Hindlimb muscle (tissue), 1 donor: ENCODE results near the gene POU6F1. TPM values are rescaled to one million over a fixed set of nuclear protein-coding genes. Genes with fewer than 3 reads are reported as not detected.
"Not testable (repeated sequence)": the region's sequence is repeated elsewhere in the genome, so short reads cannot be mapped to it uniquely, and the experiment has no call there.

Experiments used
- DNase-seq: peaks from one replicate; pipeline ENCODE4 v3.0.0-alpha.2; 2013
- polyA plus RNA-seq: library from polyadenylated mRNA; unstranded; fragments of 120-200 nt; gene quantifications from one replicate; pipeline ENCODE4 v1.2.1, GENCODE V29; 2013; ENCODE audit not compliant: insufficient read length

POU6F1 gene
- polyA plus RNA-seq, result 10.1 TPM

- peak; percentile 87 for DNase-seq
Observed at GRCh38 chr12:51217968-51218606, at the start of gene POU6F1. POU6F1 (minus strand) TSS chr12:51218062; CDS start chr12:51206836, 11,226 bp downstream.

DNA sequence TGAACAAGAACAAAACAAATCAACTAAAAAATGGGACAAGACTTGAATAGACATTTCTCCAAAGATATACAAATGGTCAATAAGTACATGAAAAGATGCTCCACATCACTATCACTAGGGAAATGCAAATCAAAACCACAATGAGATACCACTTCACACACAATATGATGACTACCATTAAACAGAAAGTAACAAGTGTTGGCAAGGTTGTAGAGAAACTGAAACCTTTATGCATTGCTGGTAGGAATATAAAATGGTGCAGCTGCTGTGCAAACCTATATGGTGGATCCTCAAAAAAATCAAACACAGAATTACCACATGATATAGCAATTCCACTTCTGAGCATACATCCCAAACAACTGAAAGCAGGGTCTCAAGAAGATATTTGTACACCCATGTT is 47.2 kb upstream of the POU6F1 start:
- no peak for DNase-seq

- no peak for DNase-seq
Observed at GRCh38 chr12:51264297-51264696, 46.4 kb upstream of the POU6F1 start.

DNA sequence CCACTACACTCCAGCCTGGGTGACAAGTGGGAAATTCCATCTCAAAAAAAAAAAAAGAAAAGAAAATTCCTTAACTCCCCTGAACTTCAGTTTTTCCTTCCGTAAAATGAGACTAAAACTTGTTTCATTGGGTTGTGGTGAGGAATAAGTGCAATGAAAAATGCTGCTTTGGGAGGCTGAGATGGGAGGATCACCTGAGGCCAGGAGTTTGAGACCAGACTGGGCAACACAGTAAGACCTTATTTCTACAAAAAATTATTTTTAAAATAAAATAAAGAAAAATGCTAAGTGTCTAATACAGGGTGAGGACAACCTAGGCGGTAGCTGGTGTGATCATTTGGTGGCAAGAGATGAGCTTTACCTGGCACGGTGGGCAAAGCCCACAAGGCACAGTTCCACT is 45.5 kb upstream of the POU6F1 start:
- no peak for DNase-seq

- DNase-seq, result no peak
Observed at GRCh38 chr12:51262758-51263177, 44.9 kb upstream of the POU6F1 start.

DNA sequence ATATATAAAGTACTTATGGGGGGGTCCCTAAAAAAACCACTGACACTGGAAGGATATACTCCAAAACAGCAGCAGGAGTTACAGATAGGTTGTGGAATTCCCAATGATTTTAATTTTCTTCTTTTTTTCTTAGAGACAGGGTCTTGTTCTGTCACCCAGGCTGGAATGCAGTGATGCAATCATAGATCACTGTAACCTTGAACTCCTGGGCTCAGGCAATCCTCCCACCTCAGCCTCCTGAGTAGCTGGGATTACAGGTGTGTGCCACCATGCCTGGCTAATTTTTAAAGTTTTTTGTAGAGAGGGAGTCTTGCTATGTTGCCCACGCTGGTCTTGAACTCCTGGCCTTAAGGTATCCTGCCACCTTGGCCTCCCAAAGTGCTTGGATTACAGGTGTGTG is 41.7 kb upstream of the POU6F1 start:
- DNase-seq, result not testable (repeated sequence)

DNA sequence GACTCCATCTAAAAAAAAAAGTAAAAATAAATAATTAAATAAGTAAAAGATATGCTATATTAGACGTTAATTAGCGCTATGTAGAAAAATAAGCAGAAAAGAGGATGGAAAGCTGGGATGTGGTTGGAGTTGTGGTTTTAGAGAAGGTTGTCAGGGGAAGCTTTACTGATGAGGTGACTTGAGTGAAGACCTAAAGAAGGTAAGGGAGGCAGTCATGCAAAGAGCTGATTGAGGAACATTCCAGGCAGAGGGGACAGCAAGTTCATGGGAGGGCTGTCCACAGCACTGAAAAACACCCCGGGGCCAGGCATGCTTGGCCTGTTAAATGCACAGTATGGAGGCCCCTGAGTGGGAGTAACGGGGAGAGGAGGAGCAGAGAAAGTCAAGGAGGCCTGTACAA is 36.7 kb upstream of the POU6F1 start:
- DNase-seq, result no peak

GRCh38 chr12:51253276-51253675 is 35.4 kb upstream of the POU6F1 start:
- no peak for DNase-seq

GRCh38 chr12:51247523-51248206 is 29.8 kb upstream of the POU6F1 start:
- no peak for DNase-seq

GRCh38 chr12:51246254-51246853 is 28.5 kb upstream of the POU6F1 start:
- DNase-seq, result no peak

- DNase-seq, result no peak
Observed at GRCh38 chr12:51245476-51246253, 27.8 kb upstream of the POU6F1 start.

GRCh38 chr12:51244269-51244668 is 26.4 kb upstream of the POU6F1 start:
- DNase-seq, result no peak

- no peak for DNase-seq
Observed at GRCh38 chr12:51242876-51243275, 25.0 kb upstream of the POU6F1 start.

DNA sequence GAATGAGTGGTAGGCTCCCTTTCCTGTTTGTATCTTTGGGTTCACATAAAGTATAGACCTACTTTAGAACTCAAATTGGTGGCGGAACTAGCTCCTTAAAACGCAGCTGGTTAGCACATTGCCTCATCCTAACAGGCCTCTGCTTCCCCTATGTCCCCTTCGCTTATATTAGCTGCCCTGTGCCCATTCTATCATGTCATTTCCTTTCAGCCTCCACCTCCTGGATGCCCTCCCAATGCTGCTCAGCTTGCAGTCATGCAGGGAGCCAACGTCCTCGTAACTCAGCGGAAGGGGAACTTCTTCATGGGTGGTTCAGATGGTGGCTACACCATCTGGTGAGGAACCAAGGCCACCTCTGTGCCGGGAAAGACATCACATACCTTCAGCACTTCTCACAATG is 24.3 kb upstream of the POU6F1 start:
- no peak for DNase-seq

GRCh38 chr12:51240971-51241370 is 23.1 kb upstream of the POU6F1 start:
- no peak for DNase-seq

- peak; percentile 96 for DNase-seq
Observed at GRCh38 chr12:51238510-51239334, 20.9 kb upstream of the POU6F1 start, which contains the start of gene DAZAP2. DAZAP2 (plus strand) TSS chr12:51238826; CDS start chr12:51238908, 82 bp downstream.

DNA sequence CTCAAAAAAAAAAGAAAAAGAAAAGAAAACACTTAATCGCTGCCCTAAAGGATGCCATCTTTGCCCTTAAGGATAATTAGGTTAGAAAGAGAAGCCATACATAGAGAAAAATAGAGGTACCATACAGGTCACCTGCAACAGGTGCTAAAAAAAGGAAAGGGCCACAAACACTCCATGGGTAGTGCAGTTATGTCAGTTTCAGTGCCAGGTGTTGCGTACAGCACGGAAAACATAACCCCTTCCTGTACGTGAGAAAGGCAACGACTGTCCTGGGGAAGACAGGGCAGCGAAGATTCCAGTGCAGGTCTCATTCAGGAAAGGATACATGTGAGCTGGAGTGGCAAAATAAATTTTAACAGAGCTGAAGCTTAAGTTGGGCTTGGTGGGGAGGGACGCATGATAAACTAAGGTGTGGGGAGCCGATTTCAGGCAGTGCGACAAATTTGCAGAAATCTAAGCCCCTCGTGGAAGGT is 20.2 kb upstream of the POU6F1 start:
- DNase-seq, result no peak

DNA sequence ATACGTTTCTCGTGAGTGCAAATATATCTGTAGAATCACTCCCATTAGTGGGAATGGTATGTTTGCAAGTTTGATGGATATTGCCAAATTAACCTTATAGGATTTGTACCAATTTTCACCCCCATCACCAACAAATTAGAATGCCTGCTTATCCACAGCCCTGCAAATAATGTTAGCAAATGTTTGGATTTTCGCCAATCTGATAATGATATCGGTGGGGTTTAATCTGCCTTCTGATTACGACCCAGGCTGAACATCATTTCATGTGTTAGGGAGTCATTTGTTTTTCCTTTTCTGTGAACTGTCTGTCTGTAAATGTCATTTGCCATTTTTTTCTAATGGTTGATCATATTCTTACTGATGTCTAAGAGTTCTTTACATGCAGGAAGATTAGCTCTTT is 16.7 kb upstream of the POU6F1 start:
- DNase-seq, result no peak

GRCh38 chr12:51232642-51233041 is 14.8 kb upstream of the POU6F1 start:
- no peak for DNase-seq

GRCh38 chr12:51229116-51229809 is 11.4 kb upstream of the POU6F1 start:
- DNase-seq, result no peak

- DNase-seq, result no peak
Observed at GRCh38 chr12:51227962-51228361, 10.1 kb upstream of the POU6F1 start.
